HEK293T (cell line): ENCODE measurements around the gene CERS4.

Experiments
- BHLHE40 ChIP-seq: fragments of 450-650 bp; IDR thresholded peaks from 2 replicates; pipeline ENCODE4 v1.6.1; 2016; ENCODE audit warnings: mild to moderate bottlenecking, moderate library complexity, borderline replicate concordance
- CTBP1 ChIP-seq: fragments of 450-650 bp; IDR thresholded peaks from 2 replicates; pipeline ENCODE4 v1.6.1; 2016; ENCODE audit warnings: borderline replicate concordance
- ELF4 ChIP-seq: fragments of 450-650 bp; IDR thresholded peaks from 2 replicates; pipeline ENCODE4 v1.6.1; 2017; ENCODE audit warnings: antibody characterized with exemption
- FOXA1 ChIP-seq: fragments of 450-650 bp; IDR thresholded peaks from 2 replicates; pipeline ENCODE4 v1.6.1; 2016; ENCODE audit warnings: mild to moderate bottlenecking
- FOXK2 ChIP-seq: fragments of 450-650 bp; IDR thresholded peaks from 2 replicates; pipeline ENCODE4 v1.6.1; 2016; ENCODE audit warnings: mild to moderate bottlenecking
- FOXM1 ChIP-seq: fragments of 450-650 bp; IDR thresholded peaks from 2 replicates; pipeline ENCODE4 v1.6.1; 2017; ENCODE audit warnings: mild to moderate bottlenecking, borderline replicate concordance
- HDGF ChIP-seq: fragments of 450-650 bp; IDR thresholded peaks from 2 replicates; pipeline ENCODE4 v1.6.1; 2017; ENCODE audit warnings: antibody characterized with exemption, borderline replicate concordance
- L3MBTL2 ChIP-seq: fragments of 450-650 bp; conservative IDR thresholded peaks from 2 replicates; pipeline ENCODE4 v1.6.1; 2016; ENCODE audit warnings: mild to moderate bottlenecking
- NFRKB ChIP-seq: fragments of 450-650 bp; IDR thresholded peaks from 2 replicates; pipeline ENCODE4 v1.6.1; 2016; ENCODE audit warnings: mild to moderate bottlenecking, moderate library complexity
- SP1 ChIP-seq: fragments of 450-650 bp; IDR thresholded peaks from 2 replicates; pipeline ENCODE4 v1.6.1; 2017
- SUZ12 ChIP-seq: fragments of 450-650 bp; IDR thresholded peaks from 2 replicates; pipeline ENCODE4 v1.6.1; 2016; ENCODE audit warnings: mild to moderate bottlenecking
- TARDBP ChIP-seq: fragments of 450-650 bp; IDR thresholded peaks from 2 replicates; pipeline ENCODE4 v1.6.1; 2016
- ZNF384 ChIP-seq: fragments of 450-650 bp; IDR thresholded peaks from 2 replicates; pipeline ENCODE4 v1.6.1; 2016
- TF ChIP-seq, protein P1 (sequence below): fragments of 450-650 bp; IDR thresholded peaks from 2 replicates; pipeline ENCODE4 v1.6.1; 2016

DNA sequence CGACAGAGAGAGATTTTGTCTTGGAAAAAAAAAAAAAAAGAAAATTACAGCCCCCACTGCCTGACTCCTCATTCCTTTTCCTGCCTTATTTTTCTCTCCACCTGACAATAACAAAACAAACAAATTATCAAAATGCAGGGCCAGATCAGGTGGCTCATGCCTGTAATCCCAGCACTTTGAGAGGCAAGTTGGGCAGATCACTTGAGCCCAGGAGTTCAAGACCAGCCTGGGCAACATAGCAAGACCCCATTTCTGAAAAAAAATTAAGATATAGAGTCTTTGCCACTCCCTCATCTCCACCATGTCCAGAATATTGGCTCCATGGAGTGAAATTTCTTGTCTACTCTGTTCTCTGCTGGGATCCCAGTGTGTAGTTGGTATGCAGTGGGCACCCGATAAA lies 7.2 kb downstream of the CERS4 start:
- no peak for TF ChIP-seq L3MBTL2
- TF ChIP-seq, protein P1, sequence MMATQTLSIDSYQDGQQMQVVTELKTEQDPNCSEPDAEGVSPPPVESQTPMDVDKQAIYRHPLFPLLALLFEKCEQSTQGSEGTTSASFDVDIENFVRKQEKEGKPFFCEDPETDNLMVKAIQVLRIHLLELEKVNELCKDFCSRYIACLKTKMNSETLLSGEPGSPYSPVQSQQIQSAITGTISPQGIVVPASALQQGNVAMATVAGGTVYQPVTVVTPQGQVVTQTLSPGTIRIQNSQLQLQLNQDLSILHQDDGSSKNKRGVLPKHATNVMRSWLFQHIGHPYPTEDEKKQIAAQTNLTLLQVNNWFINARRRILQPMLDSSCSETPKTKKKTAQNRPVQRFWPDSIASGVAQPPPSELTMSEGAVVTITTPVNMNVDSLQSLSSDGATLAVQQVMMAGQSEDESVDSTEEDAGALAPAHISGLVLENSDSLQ: no peak
- TF ChIP-seq SP1: no peak
- no peak for TF ChIP-seq CTBP1
- TF ChIP-seq BHLHE40: no peak
- no peak for TF ChIP-seq FOXA1
- TF ChIP-seq TARDBP: no peak
- no peak for TF ChIP-seq FOXK2
- TF ChIP-seq HDGF: no peak
- no peak for TF ChIP-seq FOXM1
- TF ChIP-seq SUZ12: no peak
- TF ChIP-seq NFRKB: no peak
- TF ChIP-seq ZNF384: no peak
- no peak for TF ChIP-seq ELF4
